Testis (tissue), 2 donors: ENCODE results near the gene ZNF502.

Source experiments
- CTCF ChIP-seq, 3 experiments: fragments of 450-650 bp in 2 of 3; fragments of 200-600 bp in 1 of 3; sonication (generic) in 1 of 3; IDR thresholded peaks; one replicate each; pipeline ENCODE4 v1.5.1; 2016 to 2019; ENCODE audit warnings: antibody characterized with exemption in 3 of 3, mild to moderate bottlenecking in 2 of 3, moderate library complexity in 1 of 3
- POLR2A ChIP-seq: fragments of 450-650 bp; IDR thresholded peaks from one replicate; pipeline ENCODE4 v1.6.1; 2017; ENCODE audit warnings: antibody characterized with exemption, mild to moderate bottlenecking, moderate library complexity

- no peak for TF ChIP-seq CTCF (IDR thresholded peaks at IDR 0.05)
- TF ChIP-seq POLR2A = no peak
Measured at GRCh38 chr3:44762170-44762677, 49.8 kb downstream of the ZNF502 start.
